ENCODE measurements around the gene FAM72D.
"Not testable (repeated sequence)": the region's sequence is repeated elsewhere in the genome, so short reads cannot be mapped to it uniquely, and the experiment has no call there.

- not testable (repeated sequence) for TF ChIP-seq CTCF, POLR2A (IDR thresholded peaks at IDR 0.05)
Measured at GRCh38 chr1:145048181-145048856, 47.5 kb upstream of the FAM72D start.

All from heart left ventricle (tissue), 13 donors.